Prostate gland (tissue), 2 donors: ENCODE results near the gene FTL. TPM values are rescaled to one million over a fixed set of nuclear protein-coding genes. Genes with fewer than 3 reads are reported as not detected.

Source experiments
- DNase-seq: peaks from one replicate; pipeline ENCODE4 v3.0.0-alpha.2; 2019; ENCODE audit warnings: low spot score
- H3K27ac ChIP-seq, 2 donors: fragments of 200-600 bp; sonication (generic); 2 replicates each; pipeline ENCODE4 v1.5.1; 2017 to 2019
- H3K27me3 ChIP-seq: fragments of 200-600 bp; sonication (generic); replicated peaks from 2 replicates; pipeline ENCODE4 v1.5.1; 2019; ENCODE audit not compliant: insufficient read depth
- H3K36me3 ChIP-seq, 2 donors: fragments of 200-600 bp; sonication (generic); 1 replicate in 1 of 2; 2 replicates in 1 of 2; pipeline versions ENCODE4 v1.5.1 to v1.8.1; 2017 to 2019
- H3K4me1 ChIP-seq: fragments of 200-600 bp; sonication (generic); replicated peaks from 2 replicates; pipeline ENCODE4 v1.5.1; 2019
- H3K4me3 ChIP-seq, 2 donors: fragments of 200-600 bp; sonication (generic); 2 replicates each; pipeline ENCODE4 v1.5.1; 2017 to 2019
- H3K9me3 ChIP-seq: fragments of 200-600 bp; sonication (generic); 2 replicates; pipeline ENCODE4 v1.5.1; 2017
- CTCF ChIP-seq, 4 experiments: fragments of 200-600 bp in 2 of 4; fragments of 450-650 bp in 2 of 4; sonication (generic) in 2 of 4; IDR thresholded peaks; 1 replicate in 3 of 4; 2 replicates in 1 of 4; pipeline ENCODE4 v1.5.1; 2016 to 2019; ENCODE audit warnings: antibody characterized with exemption in 4 of 4, mild to moderate bottlenecking in 2 of 4, moderate library complexity in 2 of 4
- POLR2A ChIP-seq: fragments of 450-650 bp; IDR thresholded peaks from one replicate; pipeline ENCODE4 v1.6.1; 2016; ENCODE audit warnings: antibody characterized with exemption, mild to moderate bottlenecking
- POLR2AphosphoS5 ChIP-seq: sonication (generic); formaldehyde crosslinking; IDR thresholded peaks from one replicate; pipeline ENCODE4 v1.6.1; 2017; ENCODE audit warnings: antibody characterized with exemption
- WGBS: methylation state at CpG from one replicate; pipeline ENCODE4 v1.1.5; 2018; 5-methylcytosine and 5-hydroxymethylcytosine counted together
- intact Hi-C: fragments of 100-400 bp; cut with DNase I; formaldehyde crosslinking; loops from one replicate; pipeline ENCODE4 v1.14.2; 2022
- microRNA-seq: library from miRNA; unstranded; fragments of <30 nt; microRNA quantifications from one replicate; pipeline ENCODE4, GENCODE V29; 2016
- small RNA-seq, 2 donors: library from RNA; depleted of rRNA; stranded (forward); fragments of <200 nt; gene quantifications; one replicate each; pipeline ENCODE3, GENCODE V24; 2016
- total RNA-seq, 2 donors: library from RNA; depleted of rRNA; stranded (reverse); fragments of >200 nt; gene quantifications; one replicate each; pipeline ENCODE4 v1.1.0, GENCODE V29; 2016

FTL gene
- total RNA-seq, 2 donors from 2014 or later: 1,764 to 2,124 TPM

DNA sequence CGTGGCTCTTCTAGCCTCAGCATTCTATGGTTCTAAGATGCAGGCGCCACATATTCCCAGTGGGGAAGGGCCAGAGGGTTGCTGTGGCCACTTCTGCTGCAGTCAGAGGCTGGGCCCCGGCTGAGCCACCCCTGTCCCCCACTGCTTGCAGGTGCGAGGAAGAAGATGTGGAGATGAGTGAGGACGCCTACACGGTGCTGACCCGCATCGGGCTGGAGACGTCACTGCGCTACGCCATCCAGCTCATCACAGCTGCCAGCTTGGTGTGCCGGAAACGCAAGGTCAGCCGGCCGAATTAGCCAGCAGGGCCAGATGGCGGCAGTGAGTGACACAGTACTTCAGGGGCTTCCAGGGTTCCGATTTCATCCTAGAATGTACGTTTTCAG, 49.8 kb downstream of the FTL start:
- Histone ChIP-seq H3K27ac (no peak overlapping the region), H3K36me3 (no peaks in the 10 kb centered on the region)

GRCh38 chr19:49016067-49016839, 51.1 kb downstream of the FTL start:
- intact Hi-C loops: no loop called here
- no peak for DNase-seq
- WGBS: 81% methylated on average over 22 of the region's 29 CpGs
- Histone ChIP-seq H3K9me3 (no peaks in the 10 kb centered on the region), H3K36me3 (no peaks in the 10 kb centered on the region), H3K27me3 (no peaks in the 10 kb centered on the region), H3K27ac (no peak overlapping the region), H3K4me3 (no peak overlapping the region), H3K4me1 (no peaks in the 10 kb centered on the region)
- TF ChIP-seq CTCF (IDR thresholded peaks at IDR 0.05): no peak

More for the DNA sequence above, 49.8 kb downstream of the FTL start:
- intact Hi-C loops: no loop called here
- WGBS: 93% methylated on average over 18 of the region's 18 CpGs
- no peaks in the 10 kb centered on the region for H3K4me1 ChIP-seq
- H3K9me3 ChIP-seq: no peaks in the 10 kb centered on the region
- H3K27me3 ChIP-seq: no peaks in the 10 kb centered on the region
- TF ChIP-seq POLR2AphosphoS5: no peak
- no peak for TF ChIP-seq POLR2A
- no peak for TF ChIP-seq CTCF (IDR thresholded peaks at IDR 0.05)
- H3K4me3 ChIP-seq: no peak overlapping the region
- no peak for DNase-seq

Small RNA genes lying within 50 kb of the gene (microRNA-seq; reads per million reads assigned to microRNA genes)
- gene MIR6798: not detected

Small RNA genes lying within 50 kb of the gene (small RNA-seq; reads per million reads assigned to genes)
- gene AC026803.1 (0 reads per million in 2 donors), gene MIR6798 (0 reads per million in 2 donors)

Other genes starting within 250 kb of the FTL start
- 10 to 100 TPM in 1 of 2 donors, 1 to 10 TPM in 1; 2.6 to 13.9 TPM for gene MAMSTR, start 245.6 kb upstream of the FTL start, total RNA-seq
- gene RASIP1, start 224.7 kb upstream of the FTL start, total RNA-seq: 10 to 100 TPM in 1 of 2 donors, 1 to 10 TPM in 1; 9.1 to 16.2 TPM
- 1 to 10 TPM in 1 of 2 donors, not detected in 1; 6.4 TPM for gene IZUMO1, start 218.4 kb upstream of the FTL start, total RNA-seq
- gene FUT1, start 212.7 kb upstream of the FTL start, total RNA-seq: 1 to 10 TPM; 2.1 to 4.1 TPM
- not detected for gene FGF21, start 209.8 kb upstream of the FTL start, total RNA-seq
- gene BCAT2, start 154.3 kb upstream of the FTL start, total RNA-seq: 10 to 100 TPM; 71.8 to 92.0 TPM
- gene HSD17B14, start 128.8 kb upstream of the FTL start, total RNA-seq: 10 to 100 TPM; 11.0 to 11.2 TPM
- 10 to 100 TPM in 1 of 2 donors, 1 to 10 TPM in 1; 9.4 to 22.9 TPM for gene PLEKHA4, start 96.7 kb upstream of the FTL start, total RNA-seq
- gene PPP1R15A, start 92.9 kb upstream of the FTL start, total RNA-seq: 10 to 100 TPM; 35.1 to 49.0 TPM
- gene TULP2, start 66.6 kb upstream of the FTL start, total RNA-seq: 10 to 100 TPM in 1 of 2 donors, not detected in 1; 10.7 TPM
- gene NUCB1, start 65.0 kb upstream of the FTL start, total RNA-seq: 100 to 1,000 TPM; 432 to 441 TPM
- 10 to 100 TPM in 1 of 2 donors, 1 to 10 TPM in 1; 4.6 to 12.6 TPM for gene DHDH, start 31.6 kb upstream of the FTL start, total RNA-seq
- gene BAX, start 10.4 kb upstream of the FTL start, total RNA-seq: 10 to 100 TPM; 52.1 to 62.3 TPM
- 10 to 100 TPM; 47.3 to 52.0 TPM for gene GYS1, start 28.0 kb downstream of the FTL start, total RNA-seq
- 100 to 1,000 TPM; 110 to 126 TPM for gene RUVBL2, start 28.6 kb downstream of the FTL start, total RNA-seq
- gene LHB, start 51.8 kb downstream of the FTL start, total RNA-seq: 1 to 10 TPM in 1 of 2 donors, not detected in 1; 5.2 TPM
- gene CGB3, start 59.0 kb downstream of the FTL start, total RNA-seq: not detected
- gene CGB2, start 66.6 kb downstream of the FTL start, total RNA-seq: not detected
- not detected for gene CGB1, start 71.6 kb downstream of the FTL start, total RNA-seq
- gene CGB5, start 78.5 kb downstream of the FTL start, total RNA-seq: not detected
- not detected for gene CGB8, start 83.8 kb downstream of the FTL start, total RNA-seq
- gene CGB7, start 92.4 kb downstream of the FTL start, total RNA-seq: 1 to 10 TPM; 2.0 to 2.1 TPM
- gene NTF4, start 99.5 kb downstream of the FTL start, total RNA-seq: 10 to 100 TPM in 1 of 2 donors, 1 to 10 TPM in 1; 7.0 to 24.4 TPM
- gene KCNA7, start 107.4 kb downstream of the FTL start, total RNA-seq: not detected
- gene SNRNP70, start 120.1 kb downstream of the FTL start, total RNA-seq: 100 to 1,000 TPM; 318 to 391 TPM
- gene LIN7B, start 149.1 kb downstream of the FTL start, total RNA-seq: 10 to 100 TPM; 31.2 to 64.3 TPM
- 10 to 100 TPM in 1 of 2 donors, 1 to 10 TPM in 1; 2.2 to 11.1 TPM for gene C19orf73, start 153.8 kb downstream of the FTL start, total RNA-seq
- gene PPFIA3, start 154.2 kb downstream of the FTL start, total RNA-seq: 10 to 100 TPM; 12.3 to 18.2 TPM
- 1 to 10 TPM; 3.8 to 6.7 TPM for gene HRC, start 190.1 kb downstream of the FTL start, total RNA-seq
- gene TRPM4, start 192.5 kb downstream of the FTL start, total RNA-seq: 100 to 1,000 TPM in 1 of 2 donors, 10 to 100 TPM in 1; 99.0 to 126 TPM